DOHH2 (cell line): ENCODE data around the gene PPIA.

ENCODE experiments used
- H3F3A ChIP-seq: fragments of 200-600 bp; sonication (generic), shearing (Covaris generic); 2 replicates; pipeline ENCODE4 v1.6.0; 2016; ENCODE audit warnings: antibody characterized with exemption, mild to moderate bottlenecking; ENCODE audit not compliant: control insufficient read depth, insufficient read depth
- H3K27ac ChIP-seq: fragments of 200-600 bp; sonication (generic); 2 replicates; pipeline ENCODE4 v1.5.1; 2014; ENCODE audit warnings: low read depth, mild to moderate bottlenecking, low read length, moderate library complexity
- H3K27me3 ChIP-seq: fragments of 200-600 bp; sonication (generic); 2 replicates; pipeline ENCODE4 v1.6.1; 2014; ENCODE audit warnings: mild to moderate bottlenecking, low read length, mixed read lengths; ENCODE audit not compliant: control insufficient read depth
- H3K36me3 ChIP-seq: fragments of 200-600 bp; sonication (generic); 2 replicates; pipeline ENCODE4 v1.6.1; 2014; ENCODE audit warnings: mild to moderate bottlenecking, low read length, moderate library complexity, mixed read lengths; ENCODE audit not compliant: control insufficient read depth
- H3K4me1 ChIP-seq: fragments of 200-600 bp; sonication (generic); 2 replicates; pipeline ENCODE4 v1.6.1; 2014; ENCODE audit warnings: mild to moderate bottlenecking, low read length, mixed read lengths; ENCODE audit not compliant: control insufficient read depth
- H3K4me2 ChIP-seq: fragments of 200-600 bp; sonication (generic); 2 replicates; pipeline ENCODE4 v1.6.0; 2014; ENCODE audit warnings: mild to moderate bottlenecking, low read length, moderate library complexity
- H3K4me3 ChIP-seq: fragments of 200-600 bp; sonication (generic); 2 replicates; pipeline ENCODE4 v1.5.1; 2014; ENCODE audit warnings: mild to moderate bottlenecking, low read length, mixed read lengths
- H3K79me2 ChIP-seq: fragments of 200-600 bp; sonication (generic); 2 replicates; pipeline ENCODE4 v1.6.1; 2014; ENCODE audit warnings: mild to moderate bottlenecking, low read length, mixed read lengths; ENCODE audit not compliant: control insufficient read depth
- H3K9me2 ChIP-seq: fragments of 200-600 bp; sonication (generic); replicated peaks from 2 replicates; pipeline ENCODE4 v1.6.1; 2014; ENCODE audit warnings: mild to moderate bottlenecking, low read length, mixed read lengths; ENCODE audit not compliant: control insufficient read depth
- H3K9me3 ChIP-seq: fragments of 200-600 bp; sonication (generic); 2 replicates; pipeline ENCODE4 v1.6.1; 2014; ENCODE audit warnings: antibody characterized with exemption, low read length, mixed read lengths; ENCODE audit not compliant: control insufficient read depth, insufficient read depth
- H4K20me1 ChIP-seq: fragments of 200-600 bp; sonication (generic); 2 replicates; pipeline ENCODE4 v1.6.0; 2014; ENCODE audit warnings: low read depth, mild to moderate bottlenecking, antibody characterized with exemption, low read length, moderate library complexity; ENCODE audit not compliant: control insufficient read depth, insufficient read depth
- CTCF ChIP-seq: fragments of 200-600 bp; sonication (generic); IDR thresholded peaks from one replicate; pipeline ENCODE4 v1.5.1; 2014; ENCODE audit warnings: antibody characterized with exemption, mild to moderate bottlenecking, low read depth, low read length; ENCODE audit not compliant: poor library complexity, severe bottlenecking
- EZH2phosphoT487 ChIP-seq: fragments of 200-600 bp; sonication (generic); IDR thresholded peaks from 2 replicates; pipeline ENCODE4 v1.6.1; 2017; ENCODE audit warnings: borderline replicate concordance, mild to moderate bottlenecking, antibody characterized with exemption, low read length, moderate library complexity, mixed read lengths

PPIA gene

GRCh38 chr7:44847920-44848634, 51.6 kb downstream of the PPIA start, which contains the start of gene H2AZ2:
Gene H2AZ2, minus strand, starts transcription at chr7:44848087. Its CDS starts 116 bp downstream, at chr7:44847971.
- Histone ChIP-seq H3K27ac (peak within 1 kb of the TSS; percentile 87), H3K79me2 (peaks cover 62% of the 10 kb centered on the region), H3K27me3 (no peaks in the 10 kb centered on the region), H3K36me3 (peaks cover 52% of the 10 kb centered on the region), H3K9me2 (no peaks in the 10 kb centered on the region), H3K9me3 (no peaks in the 10 kb centered on the region), H3K4me2 (peak within 1 kb of the TSS; percentile 89), H3F3A (peaks cover 25% of the 10 kb centered on the region), H4K20me1 (peaks cover 32% of the 10 kb centered on the region), H3K4me1 (peaks cover 37% of the 10 kb centered on the region), H3K4me3 (peak within 1 kb of the TSS; percentile 88)
- TF ChIP-seq EZH2phosphoT487 (no peak), CTCF (no peak)

- Histone ChIP-seq H3F3A (peaks cover 25% of the 10 kb centered on the region), H3K79me2 (peaks cover 49% of the 10 kb centered on the region), H3K27ac (0 out of 2 replicates have a peak overlapping the region, but pooled peaks have one; percentile 87), H3K4me2 (peak overlapping the region; percentile 80), H3K27me3 (no peaks in the 10 kb centered on the region), H3K4me1 (peaks cover 31% of the 10 kb centered on the region), H3K9me2 (no peaks in the 10 kb centered on the region), H4K20me1 (peaks cover 23% of the 10 kb centered on the region), H3K36me3 (peaks cover 39% of the 10 kb centered on the region), H3K9me3 (no peaks in the 10 kb centered on the region), H3K4me3 (peak overlapping the region; percentile 88)
- TF ChIP-seq CTCF (no peak), EZH2phosphoT487 (no peak)
Measured at GRCh38 chr7:44849259-44849884, 52.9 kb downstream of the PPIA start.

GRCh38 chr7:44849885-44850544, 53.5 kb downstream of the PPIA start:
- H4K20me1 ChIP-seq = peaks cover 16% of the 10 kb centered on the region; the same call in 1 of the 2 replicates
- TF ChIP-seq CTCF = no peak
- no peak for TF ChIP-seq EZH2phosphoT487
- no peak overlapping the region for H3K27ac ChIP-seq
- H3K9me3 ChIP-seq = no peaks in the 10 kb centered on the region
- H3K9me2 ChIP-seq = no peaks in the 10 kb centered on the region
- peaks cover 25% of the 10 kb centered on the region for H3K4me1 ChIP-seq
- peak overlapping the region; percentile 80 for H3K4me2 ChIP-seq
- peak overlapping the region; percentile 88 for H3K4me3 ChIP-seq
- peaks cover 25% of the 10 kb centered on the region for H3F3A ChIP-seq
- no peaks in the 10 kb centered on the region for H3K27me3 ChIP-seq
- peaks cover 42% of the 10 kb centered on the region for H3K79me2 ChIP-seq
- peaks cover 33% of the 10 kb centered on the region for H3K36me3 ChIP-seq
